ENCODE results near the gene IDH3B. TPM values are rescaled to one million over a fixed set of nuclear protein-coding genes. Genes with fewer than 3 reads are reported as not detected.

The IDH3B gene
- total and polyA plus RNA-seq, 2 donors (not counting 1 experiment from before 2014, with no cell fraction given) = 131 to 225 TPM

GRCh38 chr20:2705931-2706645 lies 42.1 kb upstream of the IDH3B start:
- H3K27me3 Mint-ChIP-seq = peaks cover 35% of the 10 kb centered on the region
- H3K27ac Mint-ChIP-seq = no peak overlapping the region
- no peaks in the 10 kb centered on the region for H3K4me1 Mint-ChIP-seq

More at GRCh38 chr20:2705931-2706645, 42.1 kb upstream of the IDH3B start:
- 95% methylated on average over 12 of the region's 14 CpGs for WGBS (ENCODE audit: insufficient coverage)
- ATAC-seq (ENCODE audit: low read depth) (no peak), DNase-seq (no peak)
- no peak overlapping the region for H3K4me2 ChIP-seq (replicated peaks; ENCODE audit: low read depth, low read length, poor library complexity, severe bottlenecking)
- Mint-ChIP-seq H3K4me3 (no peak overlapping the region), H3K9me3 (ENCODE audit: insufficient read depth) (no peaks in the 10 kb centered on the region)
- no peak overlapping the region for H2AFZ ChIP-seq (ENCODE audit: insufficient read depth, low read depth, low read length, poor library complexity, severe bottlenecking)
- H3K4me1 ChIP-seq (ENCODE audit: control insufficient read depth in 2 of 2, insufficient read depth in 2 of 2, low read length in 2 of 2) = no peaks in the 10 kb centered on the region
- ChIA-PET POLR2A (no interaction called here), CTCF (no interaction called here)
- no peaks in the 10 kb centered on the region for H3K79me2 ChIP-seq (ENCODE audit: control insufficient read depth, insufficient read depth, low read length)
- no peak overlapping the region for H3K4me3 ChIP-seq (ENCODE audit: control extremely low read depth in 1 of 5, extremely low read depth in 1 of 5, insufficient read depth in 1 of 5, low read depth in 2 of 5, low read length in 4 of 5)
- H3K9me3 ChIP-seq (ENCODE audit: control extremely low read depth in 1 of 3, control insufficient read depth in 2 of 3, insufficient read depth in 1 of 3, low read length in 2 of 3) = no peaks in the 10 kb centered on the region
- no peaks in the 10 kb centered on the region for H4K20me1 ChIP-seq (ENCODE audit: control insufficient read depth, insufficient read depth, low read length, poor library complexity, severe bottlenecking)
- no peak overlapping the region for H3K9ac ChIP-seq (ENCODE audit: low read length)
- H3K27ac ChIP-seq (ENCODE audit: low read length in 2 of 2) = no peak overlapping the region
- intact Hi-C loops (cut with micrococcal nuclease) = no loop called here
- no peaks in the 10 kb centered on the region for H3K36me3 ChIP-seq (replicated peaks in 1 of 2; ENCODE audit: control extremely low read depth in 1 of 2, control insufficient read depth in 1 of 2, extremely low read depth in 1 of 2, insufficient read depth in 2 of 2, low read length in 1 of 2)
- peaks cover 0 to 8% (median 2%) of the 10 kb centered on the region in 4 experiments for H3K27me3 ChIP-seq (replicated peaks in 1 of 4; ENCODE audit: control extremely low read depth in 1 of 4, control insufficient read depth in 3 of 4, insufficient read depth in 4 of 4, low read length in 3 of 4)
- no peak for TF ChIP-seq EZH2 (IDR thresholded peaks at IDR 0.05; ENCODE audit: borderline replicate concordance, insufficient read depth, low read depth, low read length, poor library complexity, severe bottlenecking)
- TF ChIP-seq, protein P1, sequence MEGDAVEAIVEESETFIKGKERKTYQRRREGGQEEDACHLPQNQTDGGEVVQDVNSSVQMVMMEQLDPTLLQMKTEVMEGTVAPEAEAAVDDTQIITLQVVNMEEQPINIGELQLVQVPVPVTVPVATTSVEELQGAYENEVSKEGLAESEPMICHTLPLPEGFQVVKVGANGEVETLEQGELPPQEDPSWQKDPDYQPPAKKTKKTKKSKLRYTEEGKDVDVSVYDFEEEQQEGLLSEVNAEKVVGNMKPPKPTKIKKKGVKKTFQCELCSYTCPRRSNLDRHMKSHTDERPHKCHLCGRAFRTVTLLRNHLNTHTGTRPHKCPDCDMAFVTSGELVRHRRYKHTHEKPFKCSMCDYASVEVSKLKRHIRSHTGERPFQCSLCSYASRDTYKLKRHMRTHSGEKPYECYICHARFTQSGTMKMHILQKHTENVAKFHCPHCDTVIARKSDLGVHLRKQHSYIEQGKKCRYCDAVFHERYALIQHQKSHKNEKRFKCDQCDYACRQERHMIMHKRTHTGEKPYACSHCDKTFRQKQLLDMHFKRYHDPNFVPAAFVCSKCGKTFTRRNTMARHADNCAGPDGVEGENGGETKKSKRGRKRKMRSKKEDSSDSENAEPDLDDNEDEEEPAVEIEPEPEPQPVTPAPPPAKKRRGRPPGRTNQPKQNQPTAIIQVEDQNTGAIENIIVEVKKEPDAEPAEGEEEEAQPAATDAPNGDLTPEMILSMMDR (IDR thresholded peaks at IDR 0.05) = no peak
